Tibial nerve (tissue), 4 donors: ENCODE results near the gene PI4K2A.

ENCODE experiments used
- CTCF ChIP-seq, 5 experiments: fragments of 200-600 bp in 3 of 5; fragments of 450-650 bp in 2 of 5; sonication (generic) in 3 of 5; IDR thresholded peaks; one replicate each; pipeline ENCODE4 v1.5.1; 2016 to 2019; ENCODE audit warnings: antibody characterized with exemption in 5 of 5, mild to moderate bottlenecking in 3 of 5, moderate library complexity in 2 of 5
- EP300 ChIP-seq, 2 donors: sonication (generic); formaldehyde crosslinking; IDR thresholded peaks; one replicate each; pipeline ENCODE4 v1.6.1; 2017; ENCODE audit warnings: antibody characterized with exemption in 2 of 2, mild to moderate bottlenecking in 1 of 2
- POLR2A ChIP-seq, 2 donors: fragments of 450-650 bp; IDR thresholded peaks; one replicate each; pipeline ENCODE4 v1.6.1; 2017; ENCODE audit warnings: antibody characterized with exemption in 2 of 2, mild to moderate bottlenecking in 2 of 2, moderate library complexity in 2 of 2

DNA sequence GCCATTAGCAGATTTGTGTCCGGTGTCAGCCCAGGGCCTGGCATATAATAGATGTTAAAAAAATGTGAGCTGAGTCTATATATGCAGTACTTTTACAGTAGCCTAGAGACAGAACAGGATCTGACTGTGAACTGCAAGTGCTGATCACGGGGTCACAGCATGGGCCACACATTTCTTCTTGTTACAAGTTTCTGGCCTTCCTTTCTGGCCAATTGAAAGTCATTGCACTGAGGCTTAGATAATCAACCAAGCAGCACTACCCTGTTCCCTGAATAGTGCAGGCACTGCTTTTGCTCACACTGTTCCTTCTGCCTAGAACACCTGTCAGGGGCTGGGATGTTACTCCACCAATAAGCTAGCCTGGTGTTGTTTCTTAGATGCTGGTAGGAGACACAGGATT lies 67.7 kb downstream of the PI4K2A start:
- TF ChIP-seq EP300 (IDR thresholded peaks at IDR 0.05) = no peak
- no peak for TF ChIP-seq CTCF (IDR thresholded peaks at IDR 0.05)
- TF ChIP-seq POLR2A (IDR thresholded peaks at IDR 0.05) = no peak
